ENCODE data around the gene KANK2.
A peak's percentile ranks its signal among the peaks of the same experiment; 100 is the strongest.

Gene KANK2

DNA sequence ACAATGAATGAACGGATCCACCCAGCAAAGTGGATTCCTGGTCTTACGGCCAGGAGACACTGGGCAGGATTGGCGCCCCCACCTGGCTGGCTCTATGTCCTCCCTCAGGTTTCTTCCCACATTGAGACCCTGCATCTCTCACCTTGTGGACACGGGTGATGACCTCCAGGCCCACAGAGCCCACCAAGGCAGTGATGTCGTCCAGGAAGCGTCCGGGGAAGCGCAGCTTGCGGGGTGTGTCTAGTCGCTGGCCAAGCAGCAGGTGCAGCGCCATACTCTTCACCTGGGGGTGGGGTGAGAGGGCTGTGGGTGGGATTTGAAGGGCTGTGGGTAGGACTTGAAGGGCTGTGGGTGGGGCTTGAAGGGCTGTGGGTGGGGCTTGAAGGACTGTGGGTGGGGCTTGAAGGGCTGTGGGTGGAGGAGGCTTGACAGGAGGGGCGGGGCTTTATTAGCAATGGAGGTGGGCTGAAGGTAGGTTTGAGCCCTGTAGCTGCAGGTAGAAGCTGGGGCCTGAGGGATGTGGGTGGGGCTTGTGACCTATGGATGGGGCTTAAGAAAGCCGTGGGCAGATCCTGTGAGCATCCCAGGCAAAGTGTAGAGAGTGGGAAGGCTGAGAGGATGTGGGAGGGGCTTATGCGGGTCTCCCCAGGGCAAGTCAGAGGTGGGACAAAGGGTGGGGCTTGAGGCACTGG, 30.0 kb upstream of the KANK2 start:
- Histone ChIP-seq H3K4me1 (ENCODE audit: low read length) (no peaks in the 10 kb centered on the region), H3K27me3 (ENCODE audit: low read depth, low read length) (no peaks in the 10 kb centered on the region), H4K20me1 (ENCODE audit: insufficient read depth, low read length) (no peaks in the 10 kb centered on the region), H2AFZ (ENCODE audit: low read depth, low read length) (no peak overlapping the region), H3K9ac (ENCODE audit: low read length) (no peak overlapping the region), H3K9me3 (ENCODE audit: insufficient read depth, low read length) (no peaks in the 10 kb centered on the region), H3K79me2 (ENCODE audit: low read length) (no peaks in the 10 kb centered on the region), H3K4me2 (ENCODE audit: low read length) (no peak overlapping the region), H3K4me3 (ENCODE audit: low read length) (no peak overlapping the region), H3K27ac (ENCODE audit: low read length) (no peak overlapping the region), H3K36me3 (replicated peaks; ENCODE audit: low read depth, low read length) (peaks cover 5% of the 10 kb centered on the region)
- TF ChIP-seq, protein P1, sequence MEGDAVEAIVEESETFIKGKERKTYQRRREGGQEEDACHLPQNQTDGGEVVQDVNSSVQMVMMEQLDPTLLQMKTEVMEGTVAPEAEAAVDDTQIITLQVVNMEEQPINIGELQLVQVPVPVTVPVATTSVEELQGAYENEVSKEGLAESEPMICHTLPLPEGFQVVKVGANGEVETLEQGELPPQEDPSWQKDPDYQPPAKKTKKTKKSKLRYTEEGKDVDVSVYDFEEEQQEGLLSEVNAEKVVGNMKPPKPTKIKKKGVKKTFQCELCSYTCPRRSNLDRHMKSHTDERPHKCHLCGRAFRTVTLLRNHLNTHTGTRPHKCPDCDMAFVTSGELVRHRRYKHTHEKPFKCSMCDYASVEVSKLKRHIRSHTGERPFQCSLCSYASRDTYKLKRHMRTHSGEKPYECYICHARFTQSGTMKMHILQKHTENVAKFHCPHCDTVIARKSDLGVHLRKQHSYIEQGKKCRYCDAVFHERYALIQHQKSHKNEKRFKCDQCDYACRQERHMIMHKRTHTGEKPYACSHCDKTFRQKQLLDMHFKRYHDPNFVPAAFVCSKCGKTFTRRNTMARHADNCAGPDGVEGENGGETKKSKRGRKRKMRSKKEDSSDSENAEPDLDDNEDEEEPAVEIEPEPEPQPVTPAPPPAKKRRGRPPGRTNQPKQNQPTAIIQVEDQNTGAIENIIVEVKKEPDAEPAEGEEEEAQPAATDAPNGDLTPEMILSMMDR (IDR thresholded peaks at IDR 0.05; ENCODE audit: low read depth, low read length), result peak; percentile 46
- no peak for TF ChIP-seq EZH2phosphoT487 (IDR thresholded peaks at IDR 0.05; ENCODE audit: low read depth)

DNA sequence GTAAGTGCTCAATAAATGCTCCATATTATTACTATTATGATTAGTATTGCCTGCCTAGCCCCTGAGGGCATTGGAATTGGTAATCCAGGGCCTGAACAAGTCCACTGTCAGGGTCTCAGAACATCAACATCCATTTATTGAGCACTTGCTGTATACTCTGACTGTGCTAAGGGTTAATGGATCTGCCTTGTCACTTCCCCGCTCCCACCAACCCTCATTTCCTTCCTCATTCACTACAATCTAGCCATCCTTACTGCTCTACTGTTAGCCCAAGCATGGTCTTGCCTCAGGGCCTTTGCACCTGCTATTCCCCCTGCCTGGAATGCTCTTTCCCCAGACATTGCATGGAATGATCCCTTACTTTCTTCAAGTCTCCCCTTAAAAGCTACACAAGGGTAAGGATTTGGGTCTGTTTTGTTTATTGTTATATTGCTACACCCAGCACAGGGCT, 29.4 kb upstream of the KANK2 start:
- H3K4me1 ChIP-seq (ENCODE audit: low read length), result no peaks in the 10 kb centered on the region
- no peak for TF ChIP-seq EZH2phosphoT487 (IDR thresholded peaks at IDR 0.05; ENCODE audit: low read depth)
- TF ChIP-seq, protein P1 (IDR thresholded peaks at IDR 0.05; ENCODE audit: low read depth, low read length), result no peak
- H2AFZ ChIP-seq (ENCODE audit: low read depth, low read length), result no peak overlapping the region
- H3K9ac ChIP-seq (ENCODE audit: low read length), result no peak overlapping the region
- H3K27ac ChIP-seq (ENCODE audit: low read length), result no peak overlapping the region
- H3K4me2 ChIP-seq (ENCODE audit: low read length), result no peak overlapping the region
- H4K20me1 ChIP-seq (ENCODE audit: insufficient read depth, low read length), result no peaks in the 10 kb centered on the region
- H3K27me3 ChIP-seq (ENCODE audit: low read depth, low read length), result no peaks in the 10 kb centered on the region
- H3K4me3 ChIP-seq (ENCODE audit: low read length), result no peak overlapping the region
- H3K9me3 ChIP-seq (ENCODE audit: insufficient read depth, low read length), result no peaks in the 10 kb centered on the region
- peaks cover 3% of the 10 kb centered on the region for H3K36me3 ChIP-seq (replicated peaks; ENCODE audit: low read depth, low read length)
- no peaks in the 10 kb centered on the region for H3K79me2 ChIP-seq (ENCODE audit: low read length)

DNA sequence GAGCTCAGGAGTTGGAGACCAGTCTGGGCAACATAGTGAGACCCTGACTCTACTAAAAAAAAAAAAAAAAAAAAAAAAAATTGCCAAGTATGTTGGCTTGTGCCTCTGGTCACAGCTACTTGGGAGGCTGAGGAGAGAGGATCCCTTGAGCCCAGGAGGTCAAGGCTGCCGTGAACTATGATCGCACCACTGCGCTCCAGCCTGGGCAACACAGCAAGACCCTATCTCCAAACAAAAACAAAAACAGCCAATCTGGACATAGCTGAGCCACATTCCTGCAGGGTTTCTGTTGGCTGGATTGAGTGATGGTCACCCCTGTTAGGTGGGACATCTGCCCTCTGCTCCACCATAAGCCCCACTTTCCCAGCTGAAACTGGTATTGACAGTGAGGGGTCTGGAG, 28.5 kb upstream of the KANK2 start:
- Histone ChIP-seq H3K27ac (ENCODE audit: low read length) (no peak overlapping the region), H3K27me3 (ENCODE audit: low read depth, low read length) (no peaks in the 10 kb centered on the region), H3K9me3 (ENCODE audit: insufficient read depth, low read length) (no peaks in the 10 kb centered on the region), H3K4me2 (ENCODE audit: low read length) (no peak overlapping the region), H3K4me1 (ENCODE audit: low read length) (no peaks in the 10 kb centered on the region), H4K20me1 (ENCODE audit: insufficient read depth, low read length) (no peaks in the 10 kb centered on the region), H3K36me3 (replicated peaks; ENCODE audit: low read depth, low read length) (peaks cover 11% of the 10 kb centered on the region), H3K9ac (ENCODE audit: low read length) (no peak overlapping the region), H3K79me2 (ENCODE audit: low read length) (no peaks in the 10 kb centered on the region), H3K4me3 (ENCODE audit: low read length) (no peak overlapping the region), H2AFZ (ENCODE audit: low read depth, low read length) (no peak overlapping the region)
- TF ChIP-seq, protein P1 (IDR thresholded peaks at IDR 0.05; ENCODE audit: low read depth, low read length), result no peak
- no peak for TF ChIP-seq EZH2phosphoT487 (IDR thresholded peaks at IDR 0.05; ENCODE audit: low read depth)

DNA sequence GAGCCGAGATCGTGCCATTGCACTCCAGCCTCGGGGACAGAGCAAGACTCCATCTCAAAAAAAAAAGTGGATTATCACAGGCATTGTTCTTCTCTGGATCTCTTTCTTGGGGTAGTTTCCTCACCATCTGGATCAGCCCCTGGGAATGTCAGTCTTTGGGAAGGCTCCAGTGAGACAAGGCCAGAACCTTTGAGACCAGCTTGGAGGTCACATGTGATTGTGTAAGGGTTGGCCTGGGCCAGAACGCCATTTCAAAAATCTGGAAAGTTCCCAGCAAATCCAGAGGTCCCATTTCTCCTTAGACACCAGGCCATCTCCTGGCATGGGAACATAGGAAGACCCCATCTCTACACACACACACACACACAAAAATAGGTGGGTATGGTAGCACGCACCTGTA, 27.8 kb upstream of the KANK2 start:
- Histone ChIP-seq H3K9ac (ENCODE audit: low read length) (no peak overlapping the region), H3K27me3 (ENCODE audit: low read depth, low read length) (no peaks in the 10 kb centered on the region), H2AFZ (ENCODE audit: low read depth, low read length) (no peak overlapping the region), H3K79me2 (ENCODE audit: low read length) (no peaks in the 10 kb centered on the region), H3K36me3 (replicated peaks; ENCODE audit: low read depth, low read length) (peaks cover 11% of the 10 kb centered on the region), H3K4me2 (ENCODE audit: low read length) (no peak overlapping the region), H3K4me3 (ENCODE audit: low read length) (no peak overlapping the region), H3K9me3 (ENCODE audit: insufficient read depth, low read length) (no peaks in the 10 kb centered on the region), H4K20me1 (ENCODE audit: insufficient read depth, low read length) (no peaks in the 10 kb centered on the region), H3K4me1 (ENCODE audit: low read length) (no peaks in the 10 kb centered on the region), H3K27ac (ENCODE audit: low read length) (no peak overlapping the region)
- TF ChIP-seq, protein P1 (IDR thresholded peaks at IDR 0.05; ENCODE audit: low read depth, low read length), result no peak
- no peak for TF ChIP-seq EZH2phosphoT487 (IDR thresholded peaks at IDR 0.05; ENCODE audit: low read depth)

Data from OCI-LY3 (cell line).